NCI-H2171 treated with DMSO at 0.1 percent for 48 hours (cell line): ENCODE data around the gene SLC9A5.

Source experiments
- DNase-seq: peaks from one replicate; lab custom pipeline; 2025; lab: John Stamatoyannopoulos, UW

The SLC9A5 gene

GRCh38 chr16:67311607-67312488, 63.1 kb downstream of the SLC9A5 start:
- DNase-seq: no peak

- DNase-seq: no peak
Measured at GRCh38 chr16:67312719-67313118, 63.9 kb downstream of the SLC9A5 start.

- no peak for DNase-seq
Measured at GRCh38 chr16:67317853-67318252, 69.1 kb downstream of the SLC9A5 start.
